IMR-90 (cell line): ENCODE measurements around the gene PTX4. TPM values are rescaled to one million over a fixed set of nuclear protein-coding genes. Genes with fewer than 3 reads are reported as not detected.

Experiments
- ATAC-seq: fragments of 200-7000 bp; cut with Tn5 transposase; 2 replicates; pipeline ENCODE4 v1.9.1; 2020; ENCODE audit warnings: low read depth, mild to moderate bottlenecking, moderate library complexity
- BruUV-seq: library from RNA; stranded (reverse); fragments of 400-500 nt; replicated peaks from 2 replicates; lab custom pipeline; 2021; lab: Mats Ljungman, UMichigan
- CTCF ChIA-PET: fragments of 300-600 bp; formaldehyde crosslinking; extraction: SDS; loops from one replicate; lab custom pipeline; 2021; ENCODE audit warnings: antibody characterized with exemption; lab: Yijun Ruan, JAX
- POLR2A ChIA-PET: fragments of 300-600 bp; sonication (Branson Sonifier 250); formaldehyde crosslinking; loops from one replicate; lab custom pipeline; 2022; ENCODE audit warnings: antibody characterized with exemption; ENCODE audit not compliant: unreplicated experiment; lab: Charles Lee
- DNase-seq: peaks from one replicate; pipeline ENCODE4 v3.0.0; 2013
- H2AFZ ChIP-seq: replicated peaks from 2 replicates; pipeline ENCODE3; 2013; ENCODE audit warnings: low read length, mild to moderate bottlenecking; ENCODE audit not compliant: poor library complexity
- H2AK5ac ChIP-seq: 2 replicates; pipeline ENCODE4 v1.6.1; 2013; ENCODE audit warnings: low read depth, low read length, inconsistent platforms
- H2AK9ac ChIP-seq: replicated peaks from 2 replicates; pipeline ENCODE3; 2013; ENCODE audit warnings: mild to moderate bottlenecking, low read depth, low read length, moderate library complexity; ENCODE audit not compliant: poor library complexity
- H2BK120ac ChIP-seq: 2 replicates; pipeline ENCODE4 v1.6.1; 2013; ENCODE audit warnings: low read depth, low read length, inconsistent platforms
- H2BK15ac ChIP-seq: 3 replicates; pipeline ENCODE4 v1.6.1; 2013; ENCODE audit warnings: low read depth, low read length, inconsistent platforms
- H2BK20ac ChIP-seq: 2 replicates; pipeline ENCODE4 v1.6.1; 2013; ENCODE audit warnings: low read depth, mild to moderate bottlenecking, inconsistent platforms, low read length, moderate library complexity
- H2BK5ac ChIP-seq: 2 replicates; pipeline ENCODE4 v1.6.1; 2013; ENCODE audit warnings: mild to moderate bottlenecking, low read depth, low read length, inconsistent platforms; ENCODE audit not compliant: poor library complexity, severe bottlenecking
- H3K14ac ChIP-seq: replicated peaks from 2 replicates; pipeline ENCODE4 v1.6.1; 2013; ENCODE audit warnings: low read depth, low read length, inconsistent platforms
- H3K18ac ChIP-seq: 2 replicates; pipeline ENCODE4 v1.6.1; 2013; ENCODE audit warnings: low read depth, low read length, control low read depth
- H3K23ac ChIP-seq: 2 replicates; pipeline ENCODE4 v1.6.1; 2013; ENCODE audit warnings: low read depth, low read length, inconsistent platforms
- H3K27ac ChIP-seq: 2 replicates; pipeline ENCODE4 v1.5.1; 2013; ENCODE audit warnings: mild to moderate bottlenecking, control low read depth, low read length; ENCODE audit not compliant: insufficient read depth
- H3K27me3 ChIP-seq: 2 replicates; pipeline ENCODE4 v1.6.1; 2013; ENCODE audit warnings: low read length; ENCODE audit not compliant: control insufficient read depth, insufficient read depth
- H3K36me3 ChIP-seq: 2 replicates; pipeline ENCODE4 v1.6.1; 2013; ENCODE audit warnings: low read length, mixed read lengths; ENCODE audit not compliant: control insufficient read depth, insufficient read depth
- H3K4ac ChIP-seq: 2 replicates; pipeline ENCODE4 v1.6.1; 2013; ENCODE audit warnings: low read depth, low read length, inconsistent platforms
- H3K4me1 ChIP-seq: 2 replicates; pipeline ENCODE4 v1.6.1; 2013; ENCODE audit warnings: low read length, mixed read lengths; ENCODE audit not compliant: control insufficient read depth, insufficient read depth
- H3K4me2 ChIP-seq: 2 replicates; pipeline ENCODE4 v1.6.1; 2013; ENCODE audit warnings: low read depth, mild to moderate bottlenecking, control low read depth, low read length, moderate library complexity
- H3K4me3 ChIP-seq: 2 replicates; pipeline ENCODE4 v1.5.1; 2013; ENCODE audit warnings: low read depth, mild to moderate bottlenecking, control low read depth, low read length, moderate library complexity; ENCODE audit not compliant: insufficient read depth
- H3K56ac ChIP-seq: 2 replicates; pipeline ENCODE4 v1.6.1; 2013; ENCODE audit warnings: low read length, inconsistent platforms; ENCODE audit not compliant: insufficient read depth; ENCODE audit errors: extremely low read depth
- H3K79me1 ChIP-seq, 2 experiments: 2 replicates each; pipeline ENCODE4 v1.6.1; 2013; ENCODE audit warnings: low read length in 2 of 2, inconsistent platforms in 1 of 2, low read depth in 1 of 2
- H3K9ac ChIP-seq: 2 replicates; pipeline ENCODE4 v1.6.1; 2013; ENCODE audit warnings: low read depth, low read length, control low read depth
- H3K9me1 ChIP-seq: 2 replicates; pipeline ENCODE4 v1.6.1; 2013; ENCODE audit warnings: low read length, inconsistent platforms; ENCODE audit not compliant: insufficient read depth
- H3K9me3 ChIP-seq: 2 replicates; pipeline ENCODE4 v1.6.1; 2013; ENCODE audit warnings: low read length; ENCODE audit not compliant: control insufficient read depth, insufficient read depth
- H4K20me1 ChIP-seq: 2 replicates; pipeline ENCODE4 v1.6.1; 2013; ENCODE audit warnings: low read length, inconsistent platforms; ENCODE audit not compliant: insufficient read depth
- H4K5ac ChIP-seq: 2 replicates; pipeline ENCODE4 v1.6.1; 2013; ENCODE audit warnings: mild to moderate bottlenecking, low read depth, low read length, control low read depth
- H4K8ac ChIP-seq, 2 experiments: 2 replicates each; pipeline ENCODE4 v1.6.1; 2013; ENCODE audit warnings: low read depth in 2 of 2, low read length in 2 of 2, control low read depth in 1 of 2, inconsistent platforms in 1 of 2
- H4K91ac ChIP-seq: 2 replicates; pipeline ENCODE4 v1.6.1; 2013; ENCODE audit warnings: low read depth, low read length, inconsistent platforms; ENCODE audit not compliant: insufficient read depth
- BHLHE40 ChIP-seq: fragments of 150-350 bp; IDR thresholded peaks from 2 replicates; pipeline ENCODE4 v1.6.1; 2016; ENCODE audit warnings: mild to moderate bottlenecking, low read depth, low read length
- CEBPB ChIP-seq: IDR thresholded peaks from 2 replicates; pipeline ENCODE4 v1.6.1; 2012; ENCODE audit warnings: low read depth, low read length, improper control_type of control experiment
- CHD1 ChIP-seq: IDR thresholded peaks from 2 replicates; pipeline ENCODE4 v1.6.1; 2012; ENCODE audit warnings: low read depth, low read length, improper control_type of control experiment
- ELK1 ChIP-seq: fragments of 150-350 bp; IDR thresholded peaks from 2 replicates; pipeline ENCODE4 v1.6.1; 2016; ENCODE audit warnings: low read depth, mild to moderate bottlenecking, low read length, moderate library complexity, borderline replicate concordance
- FOS ChIP-seq: fragments of 150-350 bp; IDR thresholded peaks from 2 replicates; pipeline ENCODE4 v1.6.1; 2016; ENCODE audit warnings: low read depth, low read length
- MAFK ChIP-seq: IDR thresholded peaks from 2 replicates; pipeline ENCODE4 v1.6.1; 2012; ENCODE audit warnings: low read depth, low read length, improper control_type of control experiment
- MAZ ChIP-seq: IDR thresholded peaks from 2 replicates; pipeline ENCODE4 v1.6.1; 2012; ENCODE audit warnings: low read depth, mild to moderate bottlenecking, low read length, improper control_type of control experiment, moderate library complexity, borderline replicate concordance
- MXI1 ChIP-seq: IDR thresholded peaks from 2 replicates; pipeline ENCODE4 v1.6.1; 2012; ENCODE audit warnings: low read depth, mild to moderate bottlenecking, low read length, moderate library complexity, borderline replicate concordance
- NFE2L2 ChIP-seq: fragments of 150-350 bp; IDR thresholded peaks from 2 replicates; pipeline ENCODE4 v1.6.1; 2016; ENCODE audit warnings: low read depth, mild to moderate bottlenecking, low read length
- POLR2A ChIP-seq: IDR thresholded peaks from 2 replicates; pipeline ENCODE4 v1.6.1; 2012; ENCODE audit warnings: mild to moderate bottlenecking, low read depth, low read length
- RAD21 ChIP-seq: IDR thresholded peaks from 2 replicates; pipeline ENCODE4 v1.6.1; 2012; ENCODE audit warnings: low read length, improper control_type of control experiment
- RCOR1 ChIP-seq: IDR thresholded peaks from 2 replicates; pipeline ENCODE4 v1.6.1; 2012; ENCODE audit warnings: mild to moderate bottlenecking, low read length, improper control_type of control experiment; ENCODE audit not compliant: insufficient replicate concordance
- RFX5 ChIP-seq: IDR thresholded peaks from 2 replicates; pipeline ENCODE4 v1.8.0; 2012; ENCODE audit warnings: low read depth, mild to moderate bottlenecking, low read length, moderate library complexity
- SMC3 ChIP-seq: fragments of 150-350 bp; IDR thresholded peaks from 2 replicates; pipeline ENCODE4 v1.6.1; 2016; ENCODE audit warnings: low read depth, mild to moderate bottlenecking, antibody characterized with exemption, low read length, moderate library complexity
- WGBS, 2 experiments: methylation state at CpG; one replicate each; pipeline versions ENCODE4 v1.1.5 to v1.1.7; 2013; ENCODE audit warnings: missing lambda C conversion rate in 2 of 2; ENCODE audit not compliant: insufficient read length in 1 of 2; ENCODE audit errors: extremely low coverage in 2 of 2; 5-methylcytosine and 5-hydroxymethylcytosine counted together
- dilution Hi-C: fragments of 300-500 bp; cut with HindIII; formaldehyde crosslinking; loops from one replicate; pipeline ENCODE4 v1.14.3; 2018; ENCODE audit warnings: low sequenced_read_pairs; ENCODE audit not compliant: unreplicated experiment
- in situ Hi-C: fragments of 300-500 bp; cut with MboI; formaldehyde crosslinking; loops from 3 replicates; pipeline ENCODE4 v1.14.3; 2019; ENCODE audit warnings: low sequenced_read_pairs, inconsistent platforms, mixed read lengths
- intact Hi-C: fragments of 100-400 bp; cut with micrococcal nuclease; formaldehyde crosslinking; loops from 2 replicates; pipeline ENCODE4 v1.10.0; 2022
- polyA plus RNA-seq, 3 experiments: library from polyadenylated mRNA; depleted of rRNA; stranded (reverse); fragments of >200 nt; gene quantifications; 2 replicates each; pipeline ENCODE4 v1.2.3, GENCODE V29; 2012; ENCODE audit warnings: low replicate concordance in 1 of 3
- total RNA-seq: library from RNA; depleted of rRNA; stranded (reverse); fragments of >200 nt; gene quantifications from 2 replicates; pipeline ENCODE4 v1.2.3, GENCODE V29; 2012
- TF ChIP-seq, protein P1 (sequence below): fragments of 150-350 bp; IDR thresholded peaks from 2 replicates; pipeline ENCODE4 v1.6.1; 2017; ENCODE audit warnings: mild to moderate bottlenecking, antibody characterized with exemption, low read length, low read depth

The PTX4 gene
- total and polyA plus RNA-seq, 2 of the 4 experiments (the other 2 are of a cell fraction), result 0.07 TPM; not detected in 1

- no peak overlapping the region for H2AK9ac ChIP-seq
- no peak overlapping the region for H2BK5ac ChIP-seq
- dilution Hi-C loops (no loop called here), in situ Hi-C loops (no loop called here), intact Hi-C loops (no loop called here)
- H3K27ac ChIP-seq, result no peak overlapping the region
- BruUV-seq, result no TSS peak
- DNase-seq (no peak), ATAC-seq (no peak)
- H3K9me1 ChIP-seq, result no peaks in the 10 kb centered on the region
- 73% methylated on average over 20 of the region's 33 CpGs; no CpG with 5 or more reads in 1 of the 2 experiments for WGBS, 2 experiments
- no peak overlapping the region for H2BK120ac ChIP-seq
- H3K4ac ChIP-seq, result no peak overlapping the region
- H3K9me3 ChIP-seq, result no peaks in the 10 kb centered on the region
- H4K8ac ChIP-seq, result no peak overlapping the region
- H3K27me3 ChIP-seq, result peaks cover 4% of the 10 kb centered on the region; the same call in 1 of the 2 replicates
- no peak overlapping the region for H4K5ac ChIP-seq
- H4K91ac ChIP-seq, result no peak overlapping the region
- no peaks in the 10 kb centered on the region for H3K79me1 ChIP-seq
- H2BK15ac ChIP-seq, result no peak overlapping the region
- H3K18ac ChIP-seq, result no peak overlapping the region
- H3K4me1 ChIP-seq, result no peaks in the 10 kb centered on the region
- no peak overlapping the region for H3K4me3 ChIP-seq
- no peaks in the 10 kb centered on the region for H3K36me3 ChIP-seq
- no peak overlapping the region for H3K14ac ChIP-seq
- no peak overlapping the region for H3K9ac ChIP-seq
- no peak overlapping the region for H3K56ac ChIP-seq
- H2AFZ ChIP-seq, result no peak overlapping the region
- no peak overlapping the region for H2AK5ac ChIP-seq
- H3K4me2 ChIP-seq, result no peak overlapping the region
- no peak overlapping the region for H2BK20ac ChIP-seq
- TF ChIP-seq, protein P1, sequence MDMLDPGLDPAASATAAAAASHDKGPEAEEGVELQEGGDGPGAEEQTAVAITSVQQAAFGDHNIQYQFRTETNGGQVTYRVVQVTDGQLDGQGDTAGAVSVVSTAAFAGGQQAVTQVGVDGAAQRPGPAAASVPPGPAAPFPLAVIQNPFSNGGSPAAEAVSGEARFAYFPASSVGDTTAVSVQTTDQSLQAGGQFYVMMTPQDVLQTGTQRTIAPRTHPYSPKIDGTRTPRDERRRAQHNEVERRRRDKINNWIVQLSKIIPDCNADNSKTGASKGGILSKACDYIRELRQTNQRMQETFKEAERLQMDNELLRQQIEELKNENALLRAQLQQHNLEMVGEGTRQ, result no peak
- TF ChIP-seq POLR2A (no peak), SMC3 (no peak), CEBPB (no peak), CHD1 (no peak), MAZ (no peak), ELK1 (no peak), NFE2L2 (no peak), MAFK (no peak), RCOR1 (no peak), MXI1 (no peak), BHLHE40 (no peak), RAD21 (no peak), FOS (no peak), RFX5 (no peak)
- CTCF ChIA-PET, result no interaction called here
- no peaks in the 10 kb centered on the region for H4K20me1 ChIP-seq
- H3K23ac ChIP-seq, result no peak overlapping the region
- POLR2A ChIA-PET, result no interaction called here
Observed at GRCh38 chr16:1486551-1487390, 2.0 kb downstream of the PTX4 start.
